NCI-H1417 (cell line): ENCODE measurements around the gene OXCT1.
"Not testable (repeated sequence)": the region's sequence is repeated elsewhere in the genome, so short reads cannot be mapped to it uniquely, and the experiment has no call there.

Source experiments
- DNase-seq, 3 experiments: peaks; one replicate each; lab custom pipeline; 2025; lab: John Stamatoyannopoulos, UW

Gene OXCT1

DNA sequence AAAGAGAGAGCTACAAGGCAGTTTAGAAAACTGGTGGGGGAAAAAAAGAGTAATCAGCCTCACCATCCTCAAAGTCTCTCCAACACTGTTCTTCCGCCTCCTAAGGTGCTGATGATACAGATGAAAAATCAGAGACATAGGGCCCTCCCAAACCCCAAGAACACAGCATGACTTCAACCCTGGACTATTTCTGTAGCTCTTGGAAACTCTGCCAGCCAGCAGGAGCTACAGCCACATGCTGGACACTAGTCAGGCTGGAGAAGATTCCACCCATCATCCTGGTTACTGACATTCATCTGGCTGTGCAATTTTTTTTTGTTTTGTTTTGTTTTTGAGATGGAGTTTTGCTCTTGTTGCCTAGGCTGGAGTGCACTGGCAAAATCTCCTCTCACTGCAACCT, 42.4 kb downstream of the OXCT1 start:
- DNase-seq = no peak

DNA sequence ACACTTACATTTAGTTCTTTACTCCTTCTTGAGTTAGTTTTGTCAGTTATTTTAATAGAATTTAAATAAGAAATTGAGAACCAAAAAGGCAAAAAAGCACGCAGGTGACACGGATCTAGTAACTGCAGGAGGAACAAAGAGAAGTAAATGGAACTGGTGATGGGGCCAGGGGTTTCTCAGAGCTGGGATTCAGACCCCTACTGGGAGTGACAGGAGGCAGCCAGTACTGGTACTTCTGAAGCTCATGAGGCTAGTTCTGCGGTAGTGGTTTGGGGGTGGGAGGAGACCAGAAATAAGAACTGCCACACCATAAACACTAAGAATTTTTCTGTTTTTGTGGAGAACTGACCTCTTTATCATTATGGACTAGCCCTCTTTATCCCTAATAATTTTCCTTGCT, 48.2 kb downstream of the OXCT1 start:
- DNase-seq = no peak

DNA sequence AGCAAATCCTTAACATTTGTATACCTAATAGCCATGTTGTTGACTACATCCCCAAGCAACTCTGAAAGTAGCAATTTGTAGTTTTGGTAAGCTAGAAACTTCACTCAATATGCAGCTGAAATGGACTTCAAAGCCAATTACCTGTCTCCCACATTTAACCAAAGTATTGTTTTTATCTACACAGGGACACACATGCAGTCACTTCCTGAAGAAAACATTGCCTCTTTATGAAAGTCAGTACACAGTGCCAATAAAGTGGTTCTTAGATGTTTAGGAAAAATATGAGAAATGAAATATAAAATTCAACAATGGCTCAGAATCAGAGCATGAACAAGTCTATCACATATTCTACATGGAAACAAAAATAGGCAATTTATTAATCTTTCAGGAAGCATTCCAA, 49.2 kb downstream of the OXCT1 start:
- no peak for DNase-seq

DNA sequence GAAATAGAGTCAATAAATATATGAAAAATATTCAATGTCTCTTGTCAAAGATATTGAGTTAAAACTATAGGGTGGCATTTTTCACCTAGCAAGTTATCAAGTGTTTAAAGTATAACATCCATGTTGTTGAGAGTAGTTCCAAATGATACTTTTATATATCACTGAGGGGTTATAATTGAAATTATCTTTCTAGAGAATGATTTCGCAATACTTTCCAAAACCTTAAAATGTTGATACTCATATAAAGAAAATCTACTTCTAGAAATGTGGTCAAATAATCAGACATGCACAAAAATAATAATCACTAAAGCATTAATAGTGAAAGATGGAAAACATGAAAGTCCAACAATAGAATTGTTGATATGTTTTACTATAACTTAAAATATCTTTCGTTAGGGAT, 50.1 kb downstream of the OXCT1 start:
- DNase-seq = no peak

DNA sequence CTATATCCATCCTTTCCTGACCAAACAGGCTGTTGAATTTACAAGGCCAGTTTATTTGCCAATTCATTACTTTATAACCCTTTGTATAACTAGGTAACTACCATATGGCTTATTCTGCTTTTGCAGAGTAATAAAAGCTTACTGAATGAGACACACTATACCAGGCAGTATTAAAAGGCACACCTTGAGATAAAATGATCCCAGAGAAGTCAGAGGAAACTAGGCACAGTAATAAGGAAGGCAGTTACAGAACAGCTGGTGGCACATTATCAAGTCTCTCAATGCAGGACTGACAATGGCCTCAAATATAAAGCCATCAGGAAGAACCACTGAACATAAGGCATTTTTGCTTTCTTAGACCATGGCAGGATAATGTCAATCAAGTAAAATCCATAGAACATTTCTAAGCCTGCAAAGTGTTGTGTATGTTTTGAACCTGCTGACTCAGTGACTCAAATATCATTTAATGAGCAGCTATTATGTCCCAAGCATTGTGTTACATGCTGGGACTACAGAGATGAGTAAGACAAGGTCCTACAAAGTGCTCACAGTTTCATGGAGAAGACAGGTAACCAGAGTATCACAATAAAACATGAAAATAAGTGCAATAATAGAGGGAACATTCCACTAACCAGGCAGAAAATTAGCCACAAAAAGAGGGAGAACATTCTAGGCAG, 52.5 kb downstream of the OXCT1 start:
- no peak for DNase-seq

DNA sequence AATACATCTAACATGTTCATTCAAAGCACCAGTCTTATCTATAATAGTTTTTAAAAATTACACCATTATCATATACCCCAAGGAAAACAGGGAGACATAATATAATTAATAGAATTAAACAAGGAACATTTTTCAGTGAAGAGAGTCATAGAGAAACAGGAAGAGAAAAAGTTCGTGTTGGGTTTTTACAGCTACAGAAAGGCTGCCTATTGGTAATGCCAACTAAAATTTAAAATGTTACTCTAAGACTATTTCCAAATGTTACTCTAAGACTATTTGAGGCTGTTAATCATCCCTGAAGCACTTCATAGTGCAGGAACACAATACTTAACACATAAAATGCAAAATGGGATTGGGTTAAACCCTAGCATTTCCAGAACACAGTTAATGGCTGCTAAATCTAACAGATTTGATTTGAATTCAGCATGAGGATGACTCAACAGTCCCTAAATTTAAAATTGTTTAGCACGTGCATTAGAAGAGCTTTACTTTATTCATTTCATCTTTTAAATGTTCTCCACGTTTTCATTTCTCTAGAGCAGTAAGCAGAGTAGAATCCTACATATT, 54.5 kb downstream of the OXCT1 start:
- DNase-seq = no peak

DNA sequence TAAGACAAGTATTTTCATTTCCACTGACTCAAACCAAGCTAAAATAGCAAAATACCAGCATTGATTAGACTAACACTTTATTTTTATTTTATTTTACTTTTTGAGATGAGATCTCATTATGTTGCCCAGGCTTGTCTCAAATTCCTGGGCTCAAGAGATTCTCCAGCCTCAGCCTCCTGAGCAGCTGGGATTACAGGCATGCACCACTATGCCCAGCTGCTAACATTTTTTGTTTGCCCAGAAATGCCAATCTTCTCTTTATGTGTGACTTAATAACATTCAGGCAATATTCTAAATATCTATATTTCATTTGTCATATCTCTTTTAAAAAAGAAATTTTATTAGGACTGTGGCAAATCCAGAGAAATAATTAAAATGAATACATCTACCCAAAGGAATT, 55.0 kb downstream of the OXCT1 start:
- DNase-seq = no peak

DNA sequence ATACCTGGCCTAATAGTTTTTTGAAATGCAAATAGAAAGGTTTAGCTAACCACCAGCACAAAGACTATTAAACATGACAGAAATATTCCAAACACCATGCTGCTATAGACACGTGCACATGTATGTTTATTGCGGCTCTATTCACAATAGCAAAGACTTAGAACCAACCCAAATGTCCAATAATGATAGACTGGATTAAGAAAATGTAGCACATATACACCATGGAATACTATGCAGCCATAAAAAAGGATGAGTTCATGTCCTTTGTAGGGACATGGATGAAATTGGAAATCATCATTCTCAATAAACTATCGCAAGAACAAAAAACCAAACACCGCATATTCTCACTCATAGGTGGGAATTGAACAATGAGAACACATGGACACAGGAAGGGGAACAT, 55.9 kb downstream of the OXCT1 start:
- not testable (repeated sequence) for DNase-seq

DNA sequence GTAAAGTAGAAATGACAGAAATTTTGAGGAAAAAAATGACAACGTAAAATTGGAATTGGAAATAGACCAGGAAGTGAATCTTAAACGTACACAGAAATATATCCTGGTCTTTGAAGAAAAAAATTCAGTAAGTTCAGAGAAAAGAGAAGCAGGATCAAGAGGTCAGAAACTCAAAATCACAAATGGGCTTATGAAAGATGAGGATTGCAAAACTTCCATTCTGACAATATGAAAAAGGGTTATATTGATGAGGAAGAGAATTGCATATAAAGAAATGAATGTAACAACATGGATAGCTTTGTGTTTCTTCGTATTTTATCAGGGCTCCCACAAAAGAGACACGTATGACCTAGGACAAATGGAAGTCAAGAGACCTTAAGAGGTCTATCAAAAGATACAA, 58.1 kb downstream of the OXCT1 start:
- DNase-seq = no peak

DNA sequence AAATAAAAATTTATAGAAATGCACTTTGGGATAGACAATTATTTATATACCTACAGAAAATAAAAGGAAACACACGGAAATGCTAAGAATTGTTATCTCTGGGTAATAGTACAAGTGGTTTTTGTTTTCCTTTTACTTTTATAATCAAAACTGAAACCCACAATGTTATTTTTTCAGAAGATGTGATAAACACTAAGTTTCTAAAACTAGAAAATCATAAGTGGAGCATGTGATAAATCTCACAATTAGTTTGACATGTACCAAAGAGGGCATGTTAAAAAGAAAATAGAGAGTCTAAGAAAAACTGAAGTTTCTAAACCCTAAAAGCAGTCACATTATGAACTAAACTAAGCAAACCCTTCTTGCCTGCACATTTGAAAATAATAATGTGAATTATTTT, 61.1 kb downstream of the OXCT1 start:
- DNase-seq = no peak

DNA sequence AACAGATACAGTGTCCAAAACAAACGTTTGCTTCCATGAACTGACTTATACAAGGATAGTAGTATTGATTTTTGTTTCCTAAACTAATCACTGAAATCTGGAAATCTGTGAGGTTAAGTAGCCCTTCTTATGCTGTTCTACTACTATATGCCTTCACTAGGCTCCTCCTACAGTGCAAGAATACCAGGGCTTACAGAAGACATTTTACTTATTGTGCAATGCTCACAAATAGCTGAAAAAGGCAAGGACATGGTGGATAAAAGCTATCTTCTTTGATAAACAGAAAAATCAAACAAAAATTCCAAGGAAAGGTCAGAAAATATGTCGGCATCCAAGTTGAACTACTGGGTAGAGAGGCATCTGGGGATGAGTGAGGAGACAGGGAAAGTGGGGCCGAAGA, 61.9 kb downstream of the OXCT1 start:
- no peak for DNase-seq

DNA sequence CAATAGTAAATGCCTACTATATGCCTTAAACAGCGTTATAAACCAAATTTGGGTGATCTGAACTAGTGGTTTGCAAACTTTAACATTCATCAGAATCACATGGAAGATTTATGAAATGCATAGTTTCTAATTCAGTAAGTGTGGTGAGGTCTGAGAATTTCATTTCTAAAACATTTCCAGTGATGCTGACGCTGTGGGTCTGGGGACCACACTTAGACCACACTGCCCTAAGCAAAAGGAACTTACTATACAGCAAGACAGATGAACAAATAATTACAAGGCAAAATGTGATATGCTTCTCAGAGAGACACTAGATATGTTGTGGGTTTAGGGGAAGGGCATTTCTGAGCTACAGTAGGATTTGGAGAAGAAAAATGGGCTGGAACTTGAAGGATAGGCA, 72.6 kb downstream of the OXCT1 start:
- DNase-seq = no peak

DNA sequence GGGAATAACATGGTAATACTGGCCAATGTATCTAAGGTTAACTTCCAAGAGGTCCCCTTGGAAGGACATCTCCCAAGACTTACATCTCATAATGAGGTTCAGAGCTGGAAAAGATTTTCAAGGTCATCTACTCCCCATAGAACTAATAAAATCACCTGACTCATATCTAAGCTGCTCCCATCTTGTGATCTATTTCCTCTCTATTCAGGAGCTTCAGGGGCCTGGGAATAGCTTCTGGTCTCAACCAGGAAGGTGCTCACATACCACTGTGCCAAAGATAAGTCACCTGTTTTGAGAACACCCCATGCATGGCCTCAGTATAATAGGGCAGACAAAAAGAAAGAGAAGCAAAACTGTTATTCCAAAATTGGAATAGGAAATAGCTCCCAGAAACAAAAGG, 74.2 kb downstream of the OXCT1 start:
- DNase-seq = no peak

DNA sequence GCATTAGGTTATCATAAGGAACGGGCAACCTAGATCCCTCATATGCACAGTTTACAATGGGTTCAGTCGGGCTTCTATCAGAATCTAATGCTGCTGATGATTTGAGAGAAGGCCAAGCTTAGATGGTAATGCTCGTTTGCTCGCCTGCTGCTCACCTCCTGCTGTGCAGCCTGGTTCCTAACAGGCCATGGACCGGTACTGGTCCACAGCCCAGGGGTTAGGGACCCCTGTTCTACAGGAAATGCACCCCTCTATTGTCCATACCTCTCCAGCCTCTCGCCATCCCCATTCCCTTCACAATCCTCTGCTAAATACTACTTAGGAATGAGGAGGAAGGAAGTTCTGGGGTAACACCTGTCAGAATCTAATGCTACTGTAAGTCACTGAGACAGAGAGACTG, 75.1 kb downstream of the OXCT1 start:
- DNase-seq = no peak

DNA sequence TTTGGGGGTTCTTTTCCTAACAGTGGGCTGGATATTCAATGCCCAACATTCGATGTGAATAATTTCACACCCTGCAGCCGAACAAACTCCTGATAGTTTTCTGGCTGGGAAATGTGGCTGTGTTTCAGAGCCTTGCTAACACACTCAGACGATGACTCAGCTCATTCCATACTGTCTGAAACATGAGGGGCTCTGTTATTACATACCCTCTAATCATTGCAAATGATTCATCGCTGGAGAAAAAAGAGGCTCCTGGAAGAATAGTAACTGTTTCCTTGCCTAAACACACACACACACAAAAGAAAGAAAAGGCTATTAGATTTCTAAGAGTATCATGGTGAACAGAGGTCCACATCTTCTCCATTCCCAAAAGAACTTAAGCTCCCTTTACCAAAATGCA, 75.8 kb downstream of the OXCT1 start:
- peak in 2 of 3 experiments; percentile 30 to 66 for DNase-seq

DNA sequence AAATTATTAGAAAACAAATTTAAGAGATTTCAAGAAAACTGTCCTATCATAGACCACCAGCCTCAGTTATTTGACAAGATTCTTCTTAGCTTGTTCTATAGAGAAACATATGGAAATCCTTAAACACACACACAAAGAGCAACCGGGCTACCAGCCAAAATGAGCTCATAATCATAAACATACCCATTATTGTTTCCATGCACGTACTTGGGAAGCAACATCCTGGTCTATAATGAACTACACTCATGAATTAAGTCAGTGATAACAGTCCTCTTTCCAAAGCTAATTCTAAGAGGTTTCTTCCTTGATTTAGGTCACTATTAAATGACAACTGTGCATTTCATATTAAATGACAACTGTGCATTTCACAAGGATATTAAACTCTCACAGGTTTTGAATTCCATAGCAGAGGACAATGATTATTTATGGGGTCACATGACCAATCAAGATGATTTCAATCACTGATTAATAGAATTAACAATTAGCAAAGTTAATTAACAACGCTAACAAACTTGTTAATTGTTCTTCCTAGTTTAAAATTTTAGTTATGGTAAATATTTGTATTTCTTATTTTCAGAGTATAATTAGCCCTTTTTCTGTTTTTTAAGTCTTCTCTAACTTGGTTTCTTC, 77.0 kb downstream of the OXCT1 start:
- peak in 2 of 3 experiments; percentile 41 to 76 for DNase-seq

DNA sequence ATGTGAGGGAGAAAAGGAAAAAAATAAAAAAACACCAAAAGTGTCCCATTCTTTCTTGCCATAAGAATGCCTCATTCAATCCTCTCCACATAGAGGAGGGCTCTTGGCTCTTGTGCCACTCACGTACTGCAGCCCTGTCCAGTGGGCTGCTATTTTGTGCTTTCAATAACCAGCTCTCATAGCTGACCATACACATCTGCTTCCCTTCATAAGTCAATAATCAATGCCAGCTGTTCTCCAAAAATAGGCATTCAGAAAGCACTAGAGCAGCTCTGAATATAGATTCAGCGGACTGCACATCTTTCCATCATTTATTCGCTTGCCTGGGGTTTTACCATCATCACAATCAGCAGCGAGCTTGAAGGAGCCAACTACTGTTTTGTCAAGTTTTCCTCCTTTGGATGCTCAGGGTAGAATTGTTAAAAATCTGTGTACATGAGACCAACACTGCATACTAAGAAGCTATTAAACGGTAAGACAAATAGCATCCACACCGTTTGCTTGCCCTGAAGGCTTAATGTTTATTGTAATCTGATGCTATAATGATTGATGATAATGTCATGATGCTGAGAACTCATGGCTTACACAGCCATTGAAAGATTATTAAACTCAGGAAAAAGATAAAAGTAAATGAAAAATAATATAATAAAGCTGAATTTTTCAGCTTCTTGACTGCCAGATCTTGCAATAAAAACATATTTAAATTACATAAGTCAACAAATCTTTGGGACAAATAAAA, 80.0 kb downstream of the OXCT1 start:
- DNase-seq = peak in 2 of 3 experiments; percentile 65 to 85

DNA sequence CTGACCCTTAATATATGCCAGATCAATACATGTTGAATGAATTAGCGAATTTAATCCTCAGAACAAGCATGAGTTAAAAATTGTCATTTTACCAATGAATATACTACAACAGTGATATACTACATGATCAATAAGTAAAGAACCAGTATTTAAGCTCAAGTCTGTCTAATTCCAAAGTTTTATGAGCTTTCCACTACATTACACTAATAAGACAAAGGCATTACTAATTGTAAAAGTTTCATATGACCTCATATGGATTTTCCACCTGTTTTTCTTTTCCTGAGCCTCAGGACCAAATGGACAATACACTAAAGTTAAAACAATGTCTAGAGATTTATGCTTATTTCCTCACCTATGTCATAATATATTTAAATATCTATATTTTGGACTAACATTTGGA, 80.8 kb downstream of the OXCT1 start:
- no peak for DNase-seq

DNA sequence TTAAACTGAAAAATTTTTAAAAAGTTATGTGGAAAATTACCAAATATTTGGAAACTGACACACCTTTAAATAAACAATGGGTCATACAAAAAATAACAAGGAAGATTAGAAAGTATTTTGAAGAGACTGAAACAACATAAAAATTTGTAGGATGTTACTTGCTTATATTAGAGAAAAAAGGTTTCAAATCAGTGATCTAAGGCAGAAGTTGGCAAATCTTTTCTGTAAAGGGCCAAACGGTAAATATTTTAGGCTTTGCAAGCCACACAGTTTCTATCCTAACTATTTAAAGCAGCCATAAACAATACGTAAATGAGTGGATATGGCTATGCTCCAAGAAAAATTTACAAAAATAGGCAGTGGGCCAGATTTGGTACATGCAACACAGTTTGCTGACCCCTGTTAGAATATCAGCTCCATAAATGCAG, 81.3 kb downstream of the OXCT1 start:
- no peak for DNase-seq

DNA sequence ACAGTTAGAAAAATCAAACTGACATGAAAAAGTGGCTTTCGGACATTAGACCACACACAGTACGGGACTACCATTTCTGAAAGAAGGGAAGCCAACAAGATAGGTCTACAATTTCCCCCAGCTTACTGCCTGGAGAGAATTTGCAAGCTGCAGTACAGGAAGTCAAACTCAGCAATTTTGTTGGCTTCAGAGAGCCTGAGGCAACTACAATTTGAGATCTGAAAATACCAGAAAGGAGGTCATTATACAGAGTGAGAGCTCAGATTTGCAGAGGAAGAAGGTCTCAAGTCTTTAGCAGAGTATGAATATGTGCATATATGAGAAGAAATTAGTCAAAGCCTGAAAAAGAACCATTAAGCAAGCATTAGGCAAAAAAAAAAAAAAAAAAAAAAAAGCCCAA, 83.0 kb downstream of the OXCT1 start:
- peak in 2 of 3 experiments; percentile 3 to 21 for DNase-seq

DNA sequence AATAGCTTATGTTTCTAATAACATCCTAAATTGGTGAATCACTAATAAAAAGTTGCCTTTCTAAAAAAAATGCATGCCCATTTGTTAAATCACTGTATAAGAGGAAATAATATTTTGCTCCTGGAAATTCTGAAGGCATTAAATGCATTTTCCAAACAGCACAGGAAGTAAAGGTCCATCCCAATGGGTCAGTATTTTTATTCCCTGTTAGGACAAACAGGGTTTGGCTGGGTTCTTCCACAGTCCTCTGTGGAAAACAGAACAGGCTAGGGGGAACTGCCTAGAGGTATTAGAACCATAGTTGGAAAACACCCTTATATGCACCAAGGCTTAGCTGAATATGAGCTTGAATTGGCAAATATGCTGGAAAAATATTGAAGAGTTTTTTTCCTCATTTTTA, 85.2 kb downstream of the OXCT1 start:
- DNase-seq = no peak

DNA sequence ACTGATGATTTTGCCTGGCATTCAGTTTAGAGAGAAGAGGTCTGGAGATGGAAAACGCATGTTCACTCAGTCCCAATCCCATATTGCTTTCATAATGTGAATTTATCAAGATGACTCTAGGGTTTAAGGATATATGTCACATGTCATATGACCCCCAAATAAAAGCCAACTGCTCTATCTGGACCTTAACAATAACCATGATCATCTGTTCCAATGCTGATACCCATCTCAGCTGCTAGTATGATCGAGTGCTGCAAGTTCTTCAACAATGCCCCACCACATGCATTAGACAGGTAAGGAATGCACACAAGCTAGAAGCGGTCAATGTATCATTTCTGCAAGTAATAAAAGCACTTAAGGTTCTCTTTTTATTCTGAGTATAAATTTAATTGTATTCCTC, 91.8 kb downstream of the OXCT1 start:
- no peak for DNase-seq

DNA sequence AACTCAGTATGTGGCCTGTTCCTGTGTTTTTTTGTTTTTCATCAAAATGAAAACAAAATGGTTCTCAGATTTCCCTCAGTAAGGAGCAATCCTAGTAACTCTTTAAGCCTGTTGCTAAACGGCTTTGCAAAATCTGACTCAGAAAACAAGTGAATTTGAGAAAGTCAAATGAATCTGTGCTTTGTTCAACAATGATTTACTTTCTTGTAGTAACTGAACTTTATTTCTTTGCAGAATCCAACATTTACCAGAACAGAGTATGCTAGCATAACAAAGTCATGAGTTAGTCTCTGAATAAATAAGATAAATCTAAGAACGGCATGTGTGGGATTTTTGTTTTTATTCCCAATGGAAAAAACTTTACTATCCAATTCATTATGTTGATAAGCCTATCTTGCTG, 93.8 kb downstream of the OXCT1 start:
- no peak for DNase-seq
